VCaP (cell line): ENCODE data around the gene CALHM3.
"Not testable (repeated sequence)": the region's sequence is repeated elsewhere in the genome, so short reads cannot be mapped to it uniquely, and the experiment has no call there.

Experiments used
- H3K27ac ChIP-seq: fragments of 450-650 bp; 2 replicates; pipeline ENCODE4 v1.5.1; 2017
- CTCF ChIP-seq: fragments of 450-650 bp; conservative IDR thresholded peaks from 2 replicates; pipeline ENCODE4 v1.5.1; 2017; ENCODE audit warnings: mild to moderate bottlenecking, moderate library complexity

The CALHM3 gene

GRCh38 chr10:103479135-103479534 is at the start of gene CALHM3:
Gene CALHM3, minus strand, starts transcription at chr10:103479240. Its CDS starts 208 bp downstream, at chr10:103479032.
- TF ChIP-seq CTCF: no peak
- no peak within 1 kb of the TSS for H3K27ac ChIP-seq

- no peak overlapping the region for H3K27ac ChIP-seq
- TF ChIP-seq CTCF: no peak
Observed at GRCh38 chr10:103528549-103528948, 49.5 kb upstream of the CALHM3 start.

GRCh38 chr10:103527476-103527875 is 48.4 kb upstream of the CALHM3 start:
- H3K27ac ChIP-seq: not testable (repeated sequence)

GRCh38 chr10:103525901-103526300 is 46.9 kb upstream of the CALHM3 start:
- no peak overlapping the region for H3K27ac ChIP-seq
- no peak for TF ChIP-seq CTCF

GRCh38 chr10:103523683-103524082 is 44.6 kb upstream of the CALHM3 start:
- H3K27ac ChIP-seq: no peak overlapping the region
- TF ChIP-seq CTCF: no peak

GRCh38 chr10:103522006-103522405 is 43.0 kb upstream of the CALHM3 start:
- not testable (repeated sequence) for H3K27ac ChIP-seq

GRCh38 chr10:103519798-103520197 is 40.8 kb upstream of the CALHM3 start:
- no peak for TF ChIP-seq CTCF
- H3K27ac ChIP-seq: no peak overlapping the region

GRCh38 chr10:103517234-103518085 is 38.4 kb upstream of the CALHM3 start:
- H3K27ac ChIP-seq: no peak overlapping the region
- TF ChIP-seq CTCF: no peak

GRCh38 chr10:103514244-103514643 is 35.2 kb upstream of the CALHM3 start:
- TF ChIP-seq CTCF: no peak
- H3K27ac ChIP-seq: no peak overlapping the region
